ENCODE data around the gene FHIT. TPM values are rescaled to one million over a fixed set of nuclear protein-coding genes. Genes with fewer than 3 reads are reported as not detected.

Gene FHIT
- total RNA-seq, 1 donor from 2014 or later: 7.9 TPM

DNA sequence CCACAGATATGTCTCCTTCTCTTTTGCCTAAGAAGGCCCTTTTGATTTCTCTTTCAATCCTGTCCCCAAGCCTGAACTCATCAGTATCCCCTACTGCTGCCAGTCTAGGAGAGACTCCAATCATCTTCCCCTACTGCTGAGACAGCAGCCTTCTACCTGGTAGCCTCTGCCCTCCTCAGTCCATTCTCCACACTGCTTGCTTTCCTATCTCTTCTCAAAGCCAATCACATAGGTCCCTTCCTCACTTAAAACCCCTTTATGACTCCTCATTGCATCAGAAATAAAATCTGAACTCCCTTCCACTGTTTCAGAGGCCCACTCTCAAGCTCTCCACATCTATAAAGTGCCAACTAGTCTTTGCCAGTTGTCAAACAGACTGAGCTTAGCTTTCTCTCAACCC, 1119.6 kb downstream of the FHIT start:
- DNase-seq (ENCODE audit: low spot score): no peak

- no peak for DNase-seq (ENCODE audit: low spot score)
Observed at GRCh38 chr3:60126511-60127304, 1124.5 kb downstream of the FHIT start.

DNA sequence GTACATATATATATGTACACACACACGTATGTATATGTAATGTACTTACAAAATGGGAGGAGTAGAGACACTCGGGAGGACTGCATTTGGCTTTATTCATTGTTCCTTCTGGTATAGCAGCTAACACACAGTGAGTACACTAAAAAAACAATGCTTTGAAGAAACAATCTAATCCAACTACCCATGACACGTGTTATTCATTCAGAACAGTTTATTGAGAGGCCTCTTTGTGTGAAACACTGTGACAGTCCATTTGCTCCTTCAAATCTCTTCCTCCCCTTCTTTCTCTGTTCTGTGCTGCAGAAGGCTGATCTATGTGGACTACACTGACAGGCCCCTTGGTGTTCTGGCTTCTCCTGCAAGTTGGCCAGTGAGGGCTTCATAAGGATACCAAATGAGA, 1125.6 kb downstream of the FHIT start:
- DNase-seq (ENCODE audit: low spot score): no peak

DNA sequence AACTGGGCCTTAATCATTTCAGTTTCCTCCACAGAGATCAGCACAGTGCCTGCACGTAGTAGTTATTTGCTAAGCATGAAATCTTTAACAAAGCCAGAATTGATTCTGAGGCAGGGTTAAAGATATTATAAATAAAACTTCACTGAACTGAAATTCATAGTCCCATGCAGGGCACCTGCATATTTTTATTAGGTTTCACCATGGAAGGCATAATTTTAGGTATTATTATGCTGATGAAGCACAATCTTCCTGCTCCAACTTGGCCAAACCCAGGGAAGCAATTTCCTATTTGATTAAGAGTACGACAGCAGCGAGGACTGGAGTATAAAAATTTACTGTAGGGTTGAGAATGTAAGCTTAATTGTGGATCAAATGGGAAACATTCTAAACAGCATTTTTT, 1131.0 kb downstream of the FHIT start:
- no peak for DNase-seq (ENCODE audit: low spot score)

DNA sequence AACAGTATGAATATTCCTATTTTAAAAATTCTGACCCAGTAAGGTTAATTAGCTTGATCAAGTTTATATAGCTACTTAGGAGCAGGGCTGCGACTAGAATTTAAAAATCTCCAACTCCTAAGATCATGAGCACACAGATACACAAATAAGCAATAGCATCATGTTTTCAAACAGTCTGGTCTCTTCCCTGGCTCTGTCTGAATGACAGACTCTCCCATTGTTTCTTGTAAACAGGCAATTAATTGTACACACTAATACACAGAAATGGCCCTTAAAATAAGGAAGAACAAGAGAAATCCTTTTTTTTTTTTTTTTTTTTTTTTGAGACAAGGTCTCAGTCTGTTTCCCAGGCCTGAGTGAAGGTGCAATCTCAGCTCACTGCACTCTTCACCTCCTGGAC, 1137.1 kb downstream of the FHIT start:
- DNase-seq (ENCODE audit: low spot score): no peak

- DNase-seq (ENCODE audit: low spot score): no peak
Observed at GRCh38 chr3:60107275-60107674, 1144.0 kb downstream of the FHIT start.

DNA sequence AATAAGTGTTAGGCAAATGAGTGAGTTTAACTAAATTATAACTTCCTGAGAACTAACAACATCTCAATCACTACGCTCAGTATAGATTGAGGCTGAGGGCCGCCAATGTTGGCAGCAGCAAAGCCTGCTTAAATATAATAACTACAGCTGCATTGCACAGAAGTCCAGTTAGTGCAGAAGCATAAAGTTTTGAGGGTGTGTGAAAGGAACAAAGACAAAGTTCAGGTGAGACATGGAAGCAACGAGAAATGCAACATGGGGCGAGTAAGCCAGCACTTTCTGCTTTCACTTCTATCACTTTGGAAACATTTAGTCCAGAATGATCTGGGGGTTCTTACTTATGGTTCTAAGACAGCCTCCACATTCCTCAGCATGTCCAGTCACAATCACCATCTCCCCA, 1149.1 kb downstream of the FHIT start:
- no peak for DNase-seq (ENCODE audit: low spot score)

GRCh38 chr3:60101621-60102020, 1149.6 kb downstream of the FHIT start:
- no peak for DNase-seq (ENCODE audit: low spot score)

- DNase-seq (ENCODE audit: low spot score): no peak
Observed at GRCh38 chr3:60096403-60096802, 1154.8 kb downstream of the FHIT start.

DNA sequence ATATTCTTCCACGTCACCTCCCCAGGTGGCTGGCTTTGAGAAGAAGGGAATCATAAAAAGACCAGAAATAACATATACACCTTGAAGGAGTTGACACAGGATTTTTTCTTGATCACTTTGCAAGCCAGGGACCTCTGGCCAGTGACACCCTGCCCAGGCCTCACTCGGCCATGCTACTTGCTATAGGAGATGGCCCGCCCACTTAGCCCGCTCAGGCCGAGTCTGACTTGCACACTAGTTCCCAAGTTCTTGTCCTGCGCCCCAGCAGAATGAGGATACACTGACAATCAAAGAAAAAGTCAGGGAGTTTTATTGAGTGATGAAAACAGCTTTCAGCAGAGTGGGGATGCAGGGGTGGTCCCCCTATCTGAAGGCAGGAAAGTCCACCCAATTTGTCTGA, 1155.3 kb downstream of the FHIT start:
- DNase-seq (ENCODE audit: low spot score): no peak

- DNase-seq (ENCODE audit: low spot score): peak; percentile 41
Observed at GRCh38 chr3:60095516-60095915, 1155.7 kb downstream of the FHIT start.

GRCh38 chr3:60094392-60094947, 1156.8 kb downstream of the FHIT start:
- DNase-seq (ENCODE audit: low spot score): no peak

DNA sequence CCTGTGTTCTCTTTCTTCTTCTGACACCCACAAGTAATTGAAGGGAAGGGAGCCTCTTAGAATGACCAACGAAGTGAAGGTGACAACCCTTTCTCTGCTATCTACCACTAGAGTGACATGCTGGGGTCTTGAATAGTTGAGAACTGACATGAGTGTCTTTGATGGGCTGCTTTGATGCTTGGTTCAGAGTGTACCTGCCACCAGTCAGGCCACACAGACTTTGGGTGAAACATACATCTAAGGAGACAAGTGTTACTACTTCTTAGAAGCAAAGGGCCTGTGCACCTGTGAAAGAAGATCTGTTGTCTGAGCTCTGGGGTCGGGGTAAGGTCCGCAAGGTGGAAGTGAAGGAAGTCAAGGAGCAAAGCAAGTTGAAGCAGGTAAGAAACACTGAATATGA, 1160.7 kb downstream of the FHIT start:
- DNase-seq (ENCODE audit: low spot score): no peak

DNA sequence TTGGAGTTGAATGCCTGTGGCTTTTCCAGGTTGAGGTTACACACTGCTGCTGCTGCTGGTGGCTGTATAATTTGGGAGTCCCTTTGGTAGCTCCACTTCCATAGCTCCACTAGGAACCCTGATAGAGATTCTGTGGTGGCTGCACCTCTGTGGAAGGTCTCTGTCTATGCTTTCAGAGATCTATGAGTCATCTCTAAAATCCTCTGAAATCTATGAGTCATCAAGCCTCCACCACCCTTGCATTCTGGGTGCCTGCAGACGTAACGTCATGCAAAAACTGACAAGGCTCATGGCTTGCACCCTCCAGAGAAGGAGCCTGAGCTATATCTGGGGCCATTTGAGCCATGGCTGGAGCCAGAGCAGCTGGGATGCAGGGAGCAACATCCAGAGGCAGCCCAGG, 1164.4 kb downstream of the FHIT start:
- no peak for DNase-seq (ENCODE audit: low spot score)

GRCh38 chr3:60085649-60086048, 1165.6 kb downstream of the FHIT start:
- no peak for DNase-seq (ENCODE audit: low spot score)

GRCh38 chr3:60081381-60082095, 1169.7 kb downstream of the FHIT start:
- no peak for DNase-seq (ENCODE audit: low spot score)

- no peak for DNase-seq (ENCODE audit: low spot score)
Observed at GRCh38 chr3:60080648-60081047, 1170.6 kb downstream of the FHIT start.

GRCh38 chr3:60079076-60079475, 1172.2 kb downstream of the FHIT start:
- DNase-seq (ENCODE audit: low spot score): no peak

GRCh38 chr3:60076331-60076730, 1174.9 kb downstream of the FHIT start:
- no peak for DNase-seq (ENCODE audit: low spot score)

DNA sequence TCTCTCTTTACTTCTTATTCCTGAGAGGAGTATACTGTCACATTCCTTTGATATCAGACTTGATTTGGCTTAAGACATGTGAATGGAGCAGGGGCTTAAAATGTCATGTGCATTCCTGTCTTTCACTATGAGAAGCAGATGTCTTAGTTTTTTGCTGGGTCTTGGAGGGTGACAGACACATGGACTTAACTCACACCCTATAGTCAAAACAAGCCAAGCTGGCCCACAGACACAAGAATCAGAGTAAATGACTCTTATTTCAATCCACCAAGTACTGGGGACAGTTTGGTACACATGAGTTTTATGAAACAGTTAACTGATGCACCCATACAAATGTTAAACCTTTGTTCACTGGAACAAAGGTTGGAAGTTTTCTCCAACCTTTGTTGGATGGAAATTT, 1177.3 kb downstream of the FHIT start:
- DNase-seq (ENCODE audit: low spot score): no peak

- no peak for DNase-seq (ENCODE audit: low spot score)
Observed at GRCh38 chr3:60073228-60073627, 1178.0 kb downstream of the FHIT start.

DNA sequence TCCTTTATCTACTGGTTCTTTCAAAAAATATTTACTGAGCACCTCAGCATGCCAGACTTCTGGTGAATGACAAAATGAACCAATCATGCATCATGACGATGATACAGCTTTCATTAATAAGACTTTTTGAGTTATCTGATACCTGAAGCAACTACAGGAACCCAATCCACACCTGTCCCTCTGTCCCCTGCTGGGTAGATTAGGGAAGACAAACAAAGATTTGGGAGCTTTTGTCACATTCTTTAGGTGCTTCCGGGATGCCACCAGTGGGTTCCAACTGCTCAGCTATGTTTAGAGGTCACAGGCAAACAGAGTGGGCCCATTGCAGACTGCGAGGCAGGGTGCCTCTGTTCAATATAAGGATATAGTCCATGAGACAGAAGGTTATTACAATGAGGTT, 1180.9 kb downstream of the FHIT start:
- no peak for DNase-seq (ENCODE audit: low spot score)

All from umbilical cord (tissue), 2 donors.